Thoracic aorta (tissue), 2 donors: Measurements from ENCODE around the gene EFCAB14. TPM values are rescaled to one million over a fixed set of nuclear protein-coding genes. Genes with fewer than 3 reads are reported as not detected.
"Not testable (repeated sequence)": the region's sequence is repeated elsewhere in the genome, so short reads cannot be mapped to it uniquely, and the experiment has no call there.

Experiments used
- ATAC-seq: fragments of 150-250 bp; one replicate; pipeline ENCODE4 v1.8.0; 2017; ENCODE audit warnings: low read depth; ENCODE audit not compliant: insufficient number of reproducible peaks, low FRiP score
- DNase-seq: peaks from one replicate; pipeline ENCODE4 v3.0.0-alpha.2; 2020; ENCODE audit warnings: low spot score
- H3K27ac ChIP-seq, 2 donors: fragments of 200-600 bp; sonication (generic); 1 replicate in 1 of 2; 2 replicates in 1 of 2; pipeline ENCODE4 v1.5.1; 2016; ENCODE audit warnings: mild to moderate bottlenecking in 2 of 2, moderate library complexity in 2 of 2
- H3K27me3 ChIP-seq: fragments of 200-600 bp; sonication (generic); replicated peaks from 2 replicates; pipeline ENCODE4 v1.6.0; 2016; ENCODE audit warnings: mild to moderate bottlenecking; ENCODE audit not compliant: insufficient read depth
- H3K36me3 ChIP-seq: fragments of 200-600 bp; sonication (generic); one replicate; pipeline ENCODE4 v1.5.1; 2016
- H3K4me1 ChIP-seq, 2 donors: fragments of 200-600 bp; sonication (generic); 1 replicate in 1 of 2; 2 replicates in 1 of 2; pipeline versions ENCODE4 v1.5.1 to v1.6.0; 2016; ENCODE audit warnings: low read depth in 2 of 2, mild to moderate bottlenecking in 1 of 2; ENCODE audit not compliant: control insufficient read depth in 1 of 2
- H3K4me3 ChIP-seq: fragments of 200-600 bp; sonication (generic); 2 replicates; pipeline ENCODE4 v1.5.1; 2016; ENCODE audit warnings: mild to moderate bottlenecking
- H3K9me3 ChIP-seq: fragments of 200-600 bp; sonication (generic); 2 replicates; pipeline ENCODE4 v1.5.1; 2016
- CTCF ChIP-seq: fragments of 200-600 bp; sonication (generic); IDR thresholded peaks from one replicate; pipeline ENCODE4 v1.5.1; 2019; ENCODE audit warnings: antibody characterized with exemption
- total RNA-seq, 2 donors: library from RNA; depleted of rRNA; stranded (reverse); fragments of >200 nt; gene quantifications; one replicate each; pipeline versions ENCODE4 v1.1.0 to v1.2.3, GENCODE V29; 2016

Gene EFCAB14
- total RNA-seq, 2 donors from 2014 or later = 102 to 107 TPM

- Histone ChIP-seq H3K36me3 (peaks cover 38% of the 10 kb centered on the region), H3K4me1 (no peaks in the 10 kb centered on the region), H3K9me3 (no peaks in the 10 kb centered on the region), H3K4me3 (no peak overlapping the region), H3K27me3 (no peaks in the 10 kb centered on the region), H3K27ac (no peak overlapping the region)
- no peak for TF ChIP-seq CTCF
- no peak for DNase-seq
- ATAC-seq = no peak
Observed at GRCh38 chr1:46657775-46658174, 61.1 kb downstream of the EFCAB14 start.

- Histone ChIP-seq H3K27ac (no peak overlapping the region), H3K4me1 (no peaks in the 10 kb centered on the region), H3K27me3 (no peaks in the 10 kb centered on the region), H3K36me3 (peaks cover 38% of the 10 kb centered on the region), H3K4me3 (no peak overlapping the region), H3K9me3 (no peaks in the 10 kb centered on the region)
- DNase-seq = no peak
- ATAC-seq = no peak
- TF ChIP-seq CTCF = no peak
Observed at GRCh38 chr1:46656643-46657042, 62.3 kb downstream of the EFCAB14 start.

- TF ChIP-seq CTCF = no peak
- peaks cover 38% of the 10 kb centered on the region for H3K36me3 ChIP-seq
- H3K4me3 ChIP-seq = no peak overlapping the region
- ATAC-seq (no peak), DNase-seq (no peak)
- no peaks in the 10 kb centered on the region for H3K9me3 ChIP-seq
- no peak overlapping the region for H3K27ac ChIP-seq
- no peaks in the 10 kb centered on the region for H3K27me3 ChIP-seq
- H3K4me1 ChIP-seq = no peaks in the 10 kb centered on the region
Observed at GRCh38 chr1:46655848-46656247, 63.1 kb downstream of the EFCAB14 start.

GRCh38 chr1:46654698-46655097, 64.2 kb downstream of the EFCAB14 start:
- H3K4me1 ChIP-seq, ATAC-seq, H3K4me3 ChIP-seq, H3K9me3 ChIP-seq, DNase-seq, H3K27me3 ChIP-seq, H3K27ac ChIP-seq: not testable (repeated sequence)
- H3K36me3 ChIP-seq = peaks cover 39% of the 10 kb centered on the region

- no peak for DNase-seq
- no peak overlapping the region for H3K4me3 ChIP-seq
- no peaks in the 10 kb centered on the region for H3K9me3 ChIP-seq
- H3K27ac ChIP-seq = no peak overlapping the region
- H3K36me3 ChIP-seq = peaks cover 37% of the 10 kb centered on the region
- no peak for ATAC-seq
- TF ChIP-seq CTCF = no peak
- H3K4me1 ChIP-seq = no peaks in the 10 kb centered on the region
- H3K27me3 ChIP-seq = no peaks in the 10 kb centered on the region
Observed at GRCh38 chr1:46654012-46654411, 64.9 kb downstream of the EFCAB14 start.

- DNase-seq (no peak), ATAC-seq (no peak)
- TF ChIP-seq CTCF = no peak
- Histone ChIP-seq H3K27me3 (no peaks in the 10 kb centered on the region), H3K36me3 (peaks cover 35% of the 10 kb centered on the region), H3K9me3 (no peaks in the 10 kb centered on the region), H3K4me1 (no peaks in the 10 kb centered on the region), H3K27ac (peak overlapping the region in 1 of 2 donors; percentile 33), H3K4me3 (no peak overlapping the region)
Observed at GRCh38 chr1:46653405-46653958, 65.4 kb downstream of the EFCAB14 start.
